Stomach smooth muscle (tissue), 2 donors: ENCODE measurements around the gene TCEANC2.
"Not testable (repeated sequence)": the region's sequence is repeated elsewhere in the genome, so short reads cannot be mapped to it uniquely, and the experiment has no call there.

ENCODE experiments used
- H3K27ac ChIP-seq: one replicate; pipeline ENCODE4 v1.7.0; 2013; ENCODE audit warnings: mild to moderate bottlenecking, low read length, inconsistent platforms
- H3K27me3 ChIP-seq, 2 donors: one replicate each; pipeline ENCODE4 v1.7.0; 2013; ENCODE audit warnings: low read length in 2 of 2; ENCODE audit not compliant: insufficient read depth in 2 of 2, control insufficient read depth in 1 of 2
- H3K36me3 ChIP-seq, 2 donors: one replicate each; pipeline ENCODE4 v1.7.0; 2013; ENCODE audit warnings: low read length in 2 of 2; ENCODE audit not compliant: control insufficient read depth in 2 of 2, insufficient read depth in 2 of 2
- H3K4me1 ChIP-seq: one replicate; pipeline ENCODE4 v1.7.0; 2013; ENCODE audit warnings: low read length; ENCODE audit not compliant: control insufficient read depth, insufficient read depth
- H3K4me3 ChIP-seq, 2 donors: one replicate each; pipeline ENCODE4 v1.7.0; 2013; ENCODE audit warnings: low read length in 2 of 2
- H3K9ac ChIP-seq, 2 donors: one replicate each; pipeline ENCODE4 v1.7.0; 2013; ENCODE audit warnings: low read length in 2 of 2, mild to moderate bottlenecking in 1 of 2
- H3K9me3 ChIP-seq, 2 donors: one replicate each; pipeline ENCODE4 v1.7.0; 2013; ENCODE audit warnings: low read length in 2 of 2; ENCODE audit not compliant: control insufficient read depth in 2 of 2
- donor health status: healthy.
- donor health status: Pancreatic carcinoma.

TCEANC2 gene

GRCh38 chr1:54028306-54029251 lies 24.8 kb upstream of the TCEANC2 start:
- no peak overlapping the region for H3K27ac ChIP-seq
- no peak overlapping the region for H3K4me3 ChIP-seq
- H3K4me1 ChIP-seq: no peaks in the 10 kb centered on the region
- no peak overlapping the region for H3K9ac ChIP-seq
- H3K36me3 ChIP-seq: peaks cover 10 to 25% of the 10 kb centered on the region in 2 donors
- no peaks in the 10 kb centered on the region for H3K27me3 ChIP-seq
- no peaks in the 10 kb centered on the region for H3K9me3 ChIP-seq

- Histone ChIP-seq H3K27me3 (no peaks in the 10 kb centered on the region), H3K9me3 (no peaks in the 10 kb centered on the region), H3K4me3 (no peak overlapping the region), H3K9ac (no peak overlapping the region), H3K36me3 (peaks cover 29 to 54% of the 10 kb centered on the region in 2 donors), H3K4me1 (no peaks in the 10 kb centered on the region), H3K27ac (no peak overlapping the region)
These were observed 15.9 kb upstream of the TCEANC2 start for GRCh38 chr1:54037476-54037875.

DNA sequence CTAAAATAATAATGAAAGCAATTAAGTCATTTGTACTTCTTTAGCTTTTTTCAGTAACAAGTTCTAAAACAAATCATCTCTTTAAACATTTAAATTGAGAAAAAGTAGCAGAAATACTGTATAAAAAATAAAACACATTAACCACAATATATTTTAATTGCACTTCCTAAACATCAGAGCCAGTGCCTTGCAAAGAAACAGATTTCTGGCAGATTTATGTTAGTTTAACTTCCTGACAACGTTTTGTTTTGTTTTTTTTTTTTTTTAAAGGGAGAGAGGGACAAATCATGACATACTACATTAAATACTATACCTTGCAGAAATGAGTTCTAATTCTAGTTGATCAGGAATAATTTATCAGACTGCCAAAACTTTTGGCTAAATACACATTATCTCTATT lies 11.6 kb upstream of the TCEANC2 start:
- Histone ChIP-seq H3K27ac (no peak overlapping the region), H3K4me3 (no peak overlapping the region), H3K4me1 (no peaks in the 10 kb centered on the region), H3K27me3 (no peaks in the 10 kb centered on the region), H3K9me3 (no peaks in the 10 kb centered on the region), H3K36me3 (peaks cover 16 to 35% of the 10 kb centered on the region in 2 donors), H3K9ac (no peak overlapping the region)

GRCh38 chr1:54045496-54045895 lies 7.9 kb upstream of the TCEANC2 start:
- peaks cover 7 to 17% of the 10 kb centered on the region in 2 donors for H3K36me3 ChIP-seq
- no peaks in the 10 kb centered on the region for H3K9me3 ChIP-seq
- H3K9ac ChIP-seq: no peak overlapping the region
- no peaks in the 10 kb centered on the region for H3K27me3 ChIP-seq
- H3K4me3 ChIP-seq: no peak overlapping the region
- peaks cover 4% of the 10 kb centered on the region for H3K4me1 ChIP-seq
- H3K27ac ChIP-seq: no peak overlapping the region

DNA sequence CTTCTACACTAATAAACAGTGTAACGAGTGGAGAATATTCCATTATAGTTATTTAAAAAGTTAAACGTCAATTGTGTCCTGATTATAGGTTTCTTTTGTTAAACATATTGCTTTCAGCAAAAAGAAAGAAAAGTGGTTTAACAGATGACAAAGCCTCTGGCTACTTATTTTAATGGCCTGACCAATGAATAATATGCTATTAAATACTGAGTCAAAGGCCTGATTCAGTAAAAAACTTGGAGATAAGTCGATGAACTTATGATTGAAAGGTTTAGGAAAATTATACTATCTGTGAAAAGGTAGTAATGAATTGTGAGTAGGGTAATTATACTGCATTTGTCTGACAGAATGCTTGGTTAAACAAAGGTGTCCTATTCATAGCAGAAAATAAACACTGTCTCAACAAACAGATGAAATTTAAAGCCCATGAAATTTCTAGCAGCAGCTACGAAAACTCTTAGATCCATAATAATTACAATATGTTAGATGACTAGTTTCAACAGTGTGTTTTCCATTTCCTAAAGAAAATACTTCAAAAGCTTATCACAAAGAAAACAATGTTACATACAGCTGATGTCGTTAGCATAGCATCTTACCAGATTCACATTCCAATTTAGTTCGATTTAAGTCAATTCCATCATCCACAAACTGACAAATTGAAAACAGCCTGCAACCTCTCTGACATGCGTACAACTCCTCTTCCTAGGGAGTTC lies 6.6 kb upstream of the TCEANC2 start:
- H3K36me3 ChIP-seq: peaks cover 7 to 9% of the 10 kb centered on the region in 2 donors
- H3K9me3 ChIP-seq: no peaks in the 10 kb centered on the region
- no peaks in the 10 kb centered on the region for H3K27me3 ChIP-seq
- no peak overlapping the region for H3K9ac ChIP-seq
- H3K4me1 ChIP-seq: peaks cover 13% of the 10 kb centered on the region
- H3K27ac ChIP-seq: no peak overlapping the region
- H3K4me3 ChIP-seq: no peak overlapping the region

- Histone ChIP-seq H3K27me3 (no peaks in the 10 kb centered on the region), H3K9me3 (no peaks in the 10 kb centered on the region), H3K27ac (no peak overlapping the region), H3K9ac (no peak overlapping the region), H3K4me3 (no peak overlapping the region), H3K4me1 (peaks cover 20% of the 10 kb centered on the region), H3K36me3 (peaks cover 1 to 2% of the 10 kb centered on the region in 2 donors)
These were observed 5.8 kb upstream of the TCEANC2 start for GRCh38 chr1:54047384-54048305.

DNA sequence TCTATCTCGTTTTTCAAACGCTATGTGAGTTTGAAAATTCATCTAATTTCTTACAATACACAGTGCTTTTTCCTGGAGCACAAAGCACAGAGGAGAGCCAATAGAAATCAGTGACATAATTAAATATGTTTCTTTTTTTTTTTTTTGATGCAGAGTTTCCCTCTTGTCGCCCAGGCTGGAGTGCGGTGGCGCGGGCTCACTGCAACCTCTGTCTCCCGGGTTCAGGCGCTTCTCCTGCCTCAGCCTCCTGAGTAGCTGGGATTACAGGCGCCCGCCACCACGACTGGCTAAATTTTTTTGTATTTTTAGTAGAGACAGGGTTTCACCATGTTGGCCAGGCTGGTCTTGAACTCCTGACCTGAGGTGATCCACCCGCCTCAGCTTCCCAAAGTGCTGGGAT lies 3.0 kb upstream of the TCEANC2 start:
- not testable (repeated sequence) for H3K36me3 ChIP-seq, H3K27me3 ChIP-seq, H3K27ac ChIP-seq, H3K4me3 ChIP-seq, H3K9me3 ChIP-seq, H3K9ac ChIP-seq
- peaks cover 28% of the 10 kb centered on the region for H3K4me1 ChIP-seq

GRCh38 chr1:54051933-54052430 lies 1.4 kb upstream of the TCEANC2 start:
- peak overlapping the region; percentile 96 to 100 for H3K9ac ChIP-seq
- peak overlapping the region; percentile 100 for H3K4me3 ChIP-seq
- H3K27ac ChIP-seq: peak overlapping the region; percentile 95
- no peaks in the 10 kb centered on the region for H3K9me3 ChIP-seq
- no peaks in the 10 kb centered on the region for H3K36me3 ChIP-seq
- H3K27me3 ChIP-seq: no peaks in the 10 kb centered on the region
- H3K4me1 ChIP-seq: peaks cover 28% of the 10 kb centered on the region

GRCh38 chr1:54052431-54052933 lies 926 bp upstream of the TCEANC2 start:
- Histone ChIP-seq H3K4me3 (peak overlapping the region; percentile 100), H3K4me1 (peaks cover 27% of the 10 kb centered on the region), H3K27ac (peak overlapping the region; percentile 95), H3K27me3 (no peaks in the 10 kb centered on the region), H3K9me3 (no peaks in the 10 kb centered on the region), H3K9ac (peak overlapping the region; percentile 96 to 100), H3K36me3 (peaks cover 0 to 2% of the 10 kb centered on the region in 2 donors)
